ENCODE data around the gene SPAG16. TPM values are rescaled to one million over a fixed set of nuclear protein-coding genes. Genes with fewer than 3 reads are reported as not detected.

Gene SPAG16
- total and polyA plus RNA-seq, 2 donors from 2014 or later = 35.9 to 38.5 TPM

GRCh38 chr2:213241817-213242216 lies 42.4 kb upstream of the SPAG16 start:
- FAIRE-seq (no peak), DNase-seq (no peak)
- H3K4me3 ChIP-seq (ENCODE audit: low read length in 3 of 3) = no peak overlapping the region
- no peaks in the 10 kb centered on the region for H3K36me3 ChIP-seq (ENCODE audit: control insufficient read depth in 2 of 3, insufficient read depth in 3 of 3, low read length in 3 of 3)
- no peak overlapping the region for H3K27ac ChIP-seq (ENCODE audit: low read depth in 2 of 2, low read length in 2 of 2)
- H3K9ac ChIP-seq (ENCODE audit: low read length in 3 of 3) = no peak overlapping the region
- H3K4me1 ChIP-seq (ENCODE audit: control insufficient read depth in 2 of 3, insufficient read depth in 2 of 3, low read depth in 1 of 3, low read length in 3 of 3) = no peaks in the 10 kb centered on the region
- H3K27me3 ChIP-seq (ENCODE audit: control insufficient read depth, insufficient read depth, low read length) = no peaks in the 10 kb centered on the region
- no peak for TF ChIP-seq CTCF (IDR thresholded peaks at IDR 0.05; ENCODE audit: borderline replicate concordance, extremely low read depth, insufficient read depth)
- intact Hi-C loops (cut with DNase I) = no loop called here
- no peaks in the 10 kb centered on the region for H3K9me3 ChIP-seq (ENCODE audit: control insufficient read depth in 2 of 3, insufficient read depth in 1 of 3, low read length in 3 of 3)

GRCh38 chr2:213242653-213243052 lies 41.6 kb upstream of the SPAG16 start:
- no peak for TF ChIP-seq CTCF (IDR thresholded peaks at IDR 0.05; ENCODE audit: borderline replicate concordance, extremely low read depth, insufficient read depth)
- no peak overlapping the region for H3K4me3 ChIP-seq (ENCODE audit: low read length in 3 of 3)
- no peaks in the 10 kb centered on the region for H3K36me3 ChIP-seq (ENCODE audit: control insufficient read depth in 2 of 3, insufficient read depth in 3 of 3, low read length in 3 of 3)
- intact Hi-C loops (cut with DNase I) = no loop called here
- no peaks in the 10 kb centered on the region for H3K27me3 ChIP-seq (ENCODE audit: control insufficient read depth, insufficient read depth, low read length)
- FAIRE-seq (peak; percentile 42), DNase-seq (no peak)
- H3K9me3 ChIP-seq (ENCODE audit: control insufficient read depth in 2 of 3, insufficient read depth in 1 of 3, low read length in 3 of 3) = no peaks in the 10 kb centered on the region
- no peak overlapping the region for H3K27ac ChIP-seq (ENCODE audit: low read depth in 2 of 2, low read length in 2 of 2)
- H3K9ac ChIP-seq (ENCODE audit: low read length in 3 of 3) = no peak overlapping the region
- no peaks in the 10 kb centered on the region for H3K4me1 ChIP-seq (ENCODE audit: control insufficient read depth in 2 of 3, insufficient read depth in 2 of 3, low read depth in 1 of 3, low read length in 3 of 3)

- Histone ChIP-seq H3K4me1 (ENCODE audit: control insufficient read depth in 2 of 3, insufficient read depth in 2 of 3, low read depth in 1 of 3, low read length in 3 of 3) (no peaks in the 10 kb centered on the region), H3K27ac (ENCODE audit: low read depth in 2 of 2, low read length in 2 of 2) (no peak overlapping the region), H3K27me3 (ENCODE audit: control insufficient read depth, insufficient read depth, low read length) (no peaks in the 10 kb centered on the region), H3K9me3 (ENCODE audit: control insufficient read depth in 2 of 3, insufficient read depth in 1 of 3, low read length in 3 of 3) (no peaks in the 10 kb centered on the region), H3K9ac (ENCODE audit: low read length in 3 of 3) (no peak overlapping the region), H3K36me3 (ENCODE audit: control insufficient read depth in 2 of 3, insufficient read depth in 3 of 3, low read length in 3 of 3) (no peaks in the 10 kb centered on the region), H3K4me3 (ENCODE audit: low read length in 3 of 3) (no peak overlapping the region)
- no peak for TF ChIP-seq CTCF (IDR thresholded peaks at IDR 0.05; ENCODE audit: borderline replicate concordance, extremely low read depth, insufficient read depth)
- no peak for FAIRE-seq
- intact Hi-C loops (cut with DNase I) = no loop called here
- no peak for DNase-seq
Measured at GRCh38 chr2:213243189-213244044, 40.8 kb upstream of the SPAG16 start.

Data from kidney (tissue), 14 donors.